ENCODE results near the gene GABRB1.
"Not testable (repeated sequence)": the region's sequence is repeated elsewhere in the genome, so short reads cannot be mapped to it uniquely, and the experiment has no call there.

Gene GABRB1

GRCh38 chr4:47213106-47213505 lies 181.7 kb downstream of the GABRB1 start:
- no peak for DNase-seq (ENCODE audit: low spot score)

DNA sequence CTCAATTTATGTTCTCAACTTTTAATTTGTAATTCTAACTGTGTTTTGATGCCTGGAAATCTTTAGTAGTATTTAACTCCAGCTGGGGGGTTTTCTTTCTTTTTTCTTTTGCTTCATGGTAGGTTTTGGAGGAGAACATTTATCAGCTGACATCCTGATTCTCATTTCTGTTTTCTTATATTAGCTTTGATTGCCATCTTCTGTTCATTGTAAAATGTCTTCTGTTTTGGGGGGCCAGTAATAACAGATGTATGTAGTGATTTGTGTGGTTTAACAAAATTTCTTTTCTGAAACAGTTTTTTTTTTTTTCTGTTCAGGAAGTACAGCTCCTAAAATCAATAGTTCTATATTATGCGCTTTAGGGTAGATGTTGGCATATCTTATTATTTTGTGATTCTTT lies 182.2 kb downstream of the GABRB1 start:
- DNase-seq (ENCODE audit: low spot score): no peak

DNA sequence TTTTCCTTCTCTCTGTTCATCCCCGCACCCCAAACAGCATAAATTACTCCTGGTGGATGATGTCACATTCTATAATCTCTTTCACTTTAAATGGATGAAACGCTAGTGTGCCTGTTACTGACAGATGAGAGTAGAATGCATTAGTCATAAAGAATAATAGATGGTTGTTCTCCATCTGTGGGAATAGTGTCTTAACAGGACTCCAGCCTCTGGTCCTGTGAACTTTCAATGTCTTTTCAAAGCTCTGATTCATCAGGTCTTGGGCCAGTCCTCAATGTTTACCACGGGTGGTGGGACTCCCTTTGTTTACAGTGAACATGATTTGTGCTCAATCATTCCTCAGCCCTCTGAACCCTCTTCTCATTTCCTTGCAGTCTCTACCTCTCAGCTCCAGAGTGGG lies 182.6 kb downstream of the GABRB1 start:
- DNase-seq (ENCODE audit: low spot score): peak; percentile 57

DNA sequence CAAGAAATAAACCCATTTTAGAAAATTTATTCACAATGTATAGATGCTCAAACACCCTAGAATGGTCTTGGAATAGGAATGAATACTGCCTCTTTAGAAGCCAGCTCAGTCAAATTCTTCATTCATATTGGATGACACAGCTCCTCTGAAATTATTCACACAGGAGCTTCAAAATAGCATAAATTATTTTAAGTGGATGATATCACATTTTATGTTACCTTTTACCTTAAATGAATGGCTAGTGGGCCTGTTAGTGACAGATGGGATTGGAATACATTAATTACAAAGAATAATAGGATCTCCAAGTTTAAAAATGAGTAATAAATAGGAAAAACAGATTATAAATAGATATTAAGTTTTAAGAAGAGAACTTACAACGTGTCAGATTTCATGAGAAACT lies 184.4 kb downstream of the GABRB1 start:
- no peak for DNase-seq (ENCODE audit: low spot score)

DNA sequence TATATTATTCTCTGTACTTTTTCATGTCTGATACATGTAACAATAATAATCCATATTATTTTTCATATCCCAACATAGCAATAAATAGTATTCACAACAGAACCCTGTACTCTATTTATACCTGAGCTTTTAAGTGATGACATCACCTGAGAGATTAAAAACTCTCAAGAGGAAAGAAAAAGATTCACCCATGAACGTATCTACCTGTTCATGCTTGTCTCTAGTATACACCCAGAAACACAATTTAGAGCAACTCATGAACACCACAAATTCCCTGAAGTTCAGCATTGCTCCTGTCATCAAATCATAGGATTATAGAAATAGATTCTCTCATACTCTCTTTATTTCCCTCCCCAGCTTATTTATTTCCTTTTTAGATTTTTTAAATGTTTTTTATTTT lies 185.9 kb downstream of the GABRB1 start:
- no peak for DNase-seq (ENCODE audit: low spot score)

DNA sequence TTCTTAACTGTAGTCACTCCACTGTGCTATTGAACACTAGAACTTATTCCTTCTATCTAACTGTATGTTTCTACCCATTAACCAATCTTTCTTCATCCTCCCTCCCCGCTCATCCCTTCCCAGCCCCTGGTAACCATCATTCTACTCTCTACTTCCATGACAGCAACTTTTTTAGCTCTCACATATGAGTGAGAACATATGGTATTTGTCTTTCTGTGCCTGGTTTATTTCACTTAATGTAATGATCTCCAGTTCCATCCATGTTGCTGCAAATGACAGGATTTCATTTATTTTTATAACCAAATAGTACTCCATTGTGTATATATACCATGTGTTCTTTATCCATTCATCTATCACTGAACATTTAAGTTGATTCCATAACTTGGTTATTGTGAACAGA lies 186.5 kb downstream of the GABRB1 start:
- no peak for DNase-seq (ENCODE audit: low spot score)

- DNase-seq (ENCODE audit: low spot score): no peak
Measured at GRCh38 chr4:47218631-47219030, 187.3 kb downstream of the GABRB1 start.

GRCh38 chr4:47219586-47219985 lies 188.2 kb downstream of the GABRB1 start:
- no peak for DNase-seq (ENCODE audit: low spot score)

DNA sequence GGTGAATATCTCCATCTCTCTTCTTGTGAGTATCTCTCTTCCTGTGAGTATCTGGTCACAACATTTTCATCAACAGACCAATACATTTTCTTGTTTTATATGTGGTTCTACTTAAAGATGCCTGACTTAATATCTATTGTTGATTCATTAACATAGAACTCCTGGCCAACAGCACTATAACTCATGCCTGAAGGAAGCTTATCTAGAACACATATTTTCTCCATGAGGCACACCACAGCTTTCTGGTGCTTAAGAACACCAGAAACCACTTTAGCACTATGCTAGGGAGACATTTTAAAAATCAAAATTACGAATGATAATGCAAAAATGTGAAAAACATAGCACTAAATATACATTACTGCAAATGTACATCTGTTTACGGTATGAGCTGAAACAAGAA lies 190.4 kb downstream of the GABRB1 start:
- no peak for DNase-seq (ENCODE audit: low spot score)

DNA sequence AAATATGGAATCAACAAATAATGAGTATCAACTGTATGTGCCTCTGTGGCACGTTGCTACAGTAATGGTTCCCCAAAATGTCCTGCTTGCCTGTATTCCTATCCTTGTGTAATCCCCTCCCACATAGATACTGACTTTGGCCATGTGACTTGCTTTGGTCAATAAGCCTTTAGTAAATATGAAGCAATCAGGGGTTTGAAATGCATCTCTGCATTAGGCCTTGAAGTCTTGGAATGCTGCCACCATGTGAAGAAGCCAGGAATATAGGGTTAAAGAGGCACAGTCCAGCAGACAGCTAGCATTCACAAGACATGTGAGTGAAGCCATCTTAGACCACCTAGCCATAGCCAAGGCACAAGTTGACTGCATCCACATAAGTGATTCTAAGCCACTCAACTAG lies 190.9 kb downstream of the GABRB1 start:
- no peak for DNase-seq (ENCODE audit: low spot score)

GRCh38 chr4:47224361-47224760 lies 193.0 kb downstream of the GABRB1 start:
- no peak for DNase-seq (ENCODE audit: low spot score)

DNA sequence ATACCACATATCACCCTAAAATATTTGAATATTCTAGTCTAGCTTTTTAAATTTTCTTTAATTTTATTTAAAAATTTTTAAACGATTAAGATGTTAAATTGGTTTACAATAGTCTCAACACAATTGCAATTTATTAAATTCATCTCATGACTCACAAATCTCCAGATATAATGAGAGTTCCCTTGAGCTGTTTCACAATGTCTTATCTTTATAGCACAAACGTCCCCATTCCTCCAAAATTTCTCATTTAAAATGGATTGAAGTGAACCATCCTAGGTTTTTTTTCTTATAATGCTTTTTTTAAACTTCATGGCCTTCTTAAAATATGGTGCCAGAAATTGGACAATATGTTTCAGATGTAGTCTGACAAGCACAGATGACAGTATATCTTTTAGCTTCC lies 204.4 kb downstream of the GABRB1 start:
- DNase-seq (ENCODE audit: low spot score): no peak

GRCh38 chr4:47238667-47239066 lies 207.3 kb downstream of the GABRB1 start:
- no peak for DNase-seq (ENCODE audit: low spot score)

DNA sequence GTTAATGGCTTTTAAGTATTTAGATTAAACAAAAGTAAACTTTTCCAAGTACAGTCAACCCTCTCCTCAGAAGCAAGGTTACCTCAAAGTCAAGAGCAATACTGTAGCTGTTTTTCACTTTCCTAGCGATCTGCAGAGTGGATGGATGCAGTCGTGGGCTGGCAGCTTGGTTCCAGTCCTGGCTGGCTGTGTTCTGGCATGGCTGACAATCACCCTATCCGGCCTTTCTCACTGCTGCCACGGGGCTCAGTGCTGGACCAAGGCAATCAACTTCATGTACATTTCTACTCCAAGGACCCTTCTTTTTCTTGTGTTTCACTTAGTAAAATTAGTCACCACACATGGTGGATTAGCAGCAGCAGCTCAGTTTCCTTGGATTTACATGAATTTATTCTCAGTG lies 208.3 kb downstream of the GABRB1 start:
- no peak for DNase-seq (ENCODE audit: low spot score)

DNA sequence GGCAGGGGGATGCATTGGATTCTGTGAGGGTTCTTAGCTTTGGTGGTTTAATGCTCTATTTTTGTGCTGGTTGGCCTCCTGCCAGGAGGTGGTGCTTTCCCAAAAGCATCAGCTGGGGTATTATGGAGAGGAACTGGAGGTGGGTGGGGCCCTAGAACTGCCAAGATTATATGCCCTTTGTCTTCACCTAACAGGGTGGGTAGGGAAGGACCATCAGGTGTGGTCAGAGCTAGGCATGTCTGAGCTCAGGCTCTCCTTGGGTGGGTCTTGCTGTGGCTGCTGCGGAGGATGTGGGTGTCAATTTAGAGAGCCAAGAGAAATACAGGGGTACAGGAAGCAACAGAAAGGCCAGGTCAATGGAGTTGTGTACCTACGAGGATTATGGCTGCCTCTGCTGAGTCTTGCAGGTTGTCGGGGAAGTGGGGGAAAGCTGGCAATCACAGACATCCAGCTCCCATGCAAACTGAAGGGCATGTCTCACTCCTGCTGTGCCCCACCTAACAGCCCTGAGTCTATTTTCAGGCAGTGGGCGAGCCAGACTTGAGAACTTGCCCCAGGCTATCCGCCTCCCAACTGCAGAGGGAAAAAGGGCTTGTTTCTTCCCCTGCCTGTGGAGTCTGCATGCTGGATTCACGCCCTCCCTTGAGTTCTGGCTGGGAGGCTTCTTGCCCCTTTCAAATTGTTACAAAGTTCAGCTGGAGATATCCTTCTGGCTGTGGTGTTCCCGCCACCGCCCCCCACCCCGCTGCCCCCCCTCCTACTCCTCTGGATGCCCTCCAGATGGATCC lies 220.2 kb downstream of the GABRB1 start:
- peak; percentile 1 for DNase-seq (ENCODE audit: low spot score)

DNA sequence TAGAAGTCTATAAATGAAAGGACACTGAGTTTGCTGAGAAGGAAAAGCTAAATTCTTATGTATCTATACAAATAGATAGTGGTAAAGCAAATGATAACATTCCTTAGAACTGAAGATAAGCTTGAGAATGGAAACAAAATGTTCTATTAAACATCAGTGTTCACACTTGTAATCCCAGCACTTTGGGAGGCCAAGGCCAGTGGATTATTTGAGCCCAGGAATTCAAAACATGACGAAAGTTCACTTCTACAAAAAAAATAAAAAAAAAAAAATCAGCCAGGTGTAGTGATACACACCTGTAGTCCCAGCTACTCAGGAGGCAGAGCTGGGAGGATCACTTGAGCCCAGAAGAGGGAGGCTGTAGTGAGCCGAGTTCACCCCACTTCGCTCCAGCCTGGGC lies 232.4 kb downstream of the GABRB1 start:
- DNase-seq (ENCODE audit: low spot score): no peak

DNA sequence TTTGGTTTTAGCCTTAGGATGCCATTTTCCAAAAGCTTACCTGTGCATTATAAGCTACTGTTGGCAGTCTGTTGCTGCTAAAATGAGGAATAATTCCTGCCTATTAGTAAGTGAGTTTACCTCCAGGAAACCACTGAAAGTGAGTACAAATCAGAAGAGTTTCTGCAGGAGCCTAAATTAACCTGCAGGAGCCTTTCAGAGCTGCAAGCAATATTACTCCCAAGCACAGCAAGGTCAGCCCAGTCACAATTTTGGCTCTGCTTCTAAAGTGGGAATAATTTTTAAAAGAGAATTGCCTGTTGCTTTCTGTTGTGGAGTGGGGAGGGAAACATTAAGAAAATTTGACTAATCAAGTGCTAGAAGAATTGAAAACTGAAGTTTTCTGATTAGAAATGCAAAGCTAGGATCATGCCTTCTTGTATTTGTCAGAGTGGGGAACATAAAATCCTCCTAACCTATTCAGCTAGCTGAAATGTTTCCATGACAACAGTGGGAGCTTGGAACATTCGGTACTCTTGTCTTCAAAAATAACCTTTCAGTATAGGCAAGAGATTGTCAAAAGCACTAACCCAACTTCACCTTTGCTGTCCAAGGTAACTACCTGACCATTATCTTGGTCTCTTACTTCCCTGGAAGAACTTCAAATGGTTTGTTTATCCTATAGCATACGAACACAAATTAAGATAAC lies 239.0 kb downstream of the GABRB1 start:
- no peak for DNase-seq (ENCODE audit: low spot score)

DNA sequence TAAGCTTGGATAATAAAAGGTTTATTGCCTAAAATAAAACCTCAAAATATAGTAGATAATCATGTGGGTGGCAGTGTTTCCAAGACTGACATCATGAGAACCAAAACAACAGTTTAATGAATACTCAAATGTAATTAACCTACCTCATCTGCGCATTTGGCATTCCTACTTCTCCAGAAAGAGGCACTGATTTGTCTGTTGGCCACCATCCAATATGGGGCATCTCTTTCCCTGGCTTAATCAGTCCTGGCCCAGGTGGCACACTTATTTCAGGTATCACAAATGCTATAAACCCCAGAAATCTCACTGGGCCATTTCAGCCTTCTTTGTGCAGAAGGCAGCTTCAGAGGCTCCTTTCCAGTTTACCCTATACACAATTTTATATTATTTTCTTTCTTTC lies 239.9 kb downstream of the GABRB1 start:
- no peak for DNase-seq (ENCODE audit: low spot score)

DNA sequence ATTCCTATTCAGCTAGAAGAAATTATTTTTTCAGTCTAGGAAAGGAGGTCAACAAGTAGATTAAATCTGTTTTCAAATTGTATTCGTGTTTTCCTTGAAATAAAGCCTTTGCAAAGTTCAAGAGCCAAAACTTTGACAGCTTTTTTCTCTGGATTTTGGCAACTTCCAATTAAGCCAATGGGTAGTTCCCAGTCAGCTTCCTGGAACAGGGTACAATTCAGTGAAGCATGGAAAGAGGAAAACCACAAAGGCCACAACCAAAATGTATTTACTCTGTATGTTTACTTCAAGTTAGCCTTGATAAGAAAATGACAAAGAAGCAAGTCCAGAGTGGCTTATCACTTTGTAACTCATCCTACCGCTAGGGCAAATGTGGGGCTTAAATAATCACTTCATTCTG lies 243.5 kb downstream of the GABRB1 start:
- no peak for DNase-seq (ENCODE audit: low spot score)

GRCh38 chr4:47275595-47275994 lies 244.2 kb downstream of the GABRB1 start:
- no peak for DNase-seq (ENCODE audit: low spot score)

GRCh38 chr4:47278631-47279030 lies 247.3 kb downstream of the GABRB1 start:
- no peak for DNase-seq (ENCODE audit: low spot score)

- DNase-seq (ENCODE audit: low spot score): peak; percentile 5
Measured at GRCh38 chr4:47287735-47288134, 256.4 kb downstream of the GABRB1 start.

DNA sequence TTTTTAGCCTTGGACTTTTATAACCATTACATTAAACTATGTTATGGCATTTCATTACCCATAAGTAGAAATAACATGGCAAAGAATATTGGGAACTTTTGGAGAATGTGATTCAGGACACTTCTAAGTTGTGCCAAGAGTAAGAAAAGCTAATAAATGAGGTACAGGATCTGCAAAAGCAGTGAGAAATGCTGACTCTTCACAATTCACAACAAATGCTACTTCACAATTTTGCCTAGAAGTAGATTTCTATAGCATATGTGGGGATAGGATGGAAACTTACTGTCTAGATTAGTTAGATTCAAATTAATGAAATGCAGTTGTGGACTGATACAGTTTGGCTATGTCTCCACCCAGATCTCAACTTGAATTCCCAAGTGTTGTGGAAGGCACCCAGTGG lies 258.4 kb downstream of the GABRB1 start:
- DNase-seq (ENCODE audit: low spot score): no peak

GRCh38 chr4:47290873-47291272 lies 259.5 kb downstream of the GABRB1 start:
- not testable (repeated sequence) for DNase-seq (ENCODE audit: low spot score)
